GM23338 (cell line): ENCODE data around the gene RNFT2. TPM values are rescaled to one million over a fixed set of nuclear protein-coding genes. Genes with fewer than 3 reads are reported as not detected.

ENCODE experiments used
- ATAC-seq: fragments of 200-7000 bp; cut with Tn5 transposase; 3 replicates; pipeline ENCODE4 v1.9.1; 2020
- DNase-seq: peaks from one replicate; pipeline ENCODE4 v3.0.0-alpha.2; 2015; ENCODE audit warnings: low spot score
- H2AFZ ChIP-seq: fragments of 200-600 bp; sonication (generic); 2 replicates; pipeline ENCODE4 v1.8.0; 2016; ENCODE audit warnings: antibody characterized with exemption, mild to moderate bottlenecking, moderate library complexity
- H3F3A ChIP-seq: fragments of 200-600 bp; sonication (generic); replicated peaks from 2 replicates; pipeline ENCODE4 v1.8.0; 2017; ENCODE audit warnings: antibody characterized with exemption, mixed run types, low read depth
- H3K27ac ChIP-seq: fragments of 200-600 bp; sonication (generic); 2 replicates; pipeline ENCODE4 v1.6.1; 2016; ENCODE audit warnings: low read depth
- H3K27me3 ChIP-seq: fragments of 200-600 bp; sonication (generic); 2 replicates; pipeline ENCODE4 v1.8.0; 2016; ENCODE audit warnings: mild to moderate bottlenecking, mixed run types, moderate library complexity; ENCODE audit not compliant: insufficient read depth
- H3K36me3 ChIP-seq: fragments of 200-600 bp; sonication (generic); 2 replicates; pipeline ENCODE4 v1.8.0; 2016; ENCODE audit warnings: mild to moderate bottlenecking; ENCODE audit not compliant: insufficient read depth
- H3K4me1 ChIP-seq: fragments of 200-600 bp; sonication (generic); 2 replicates; pipeline ENCODE4 v1.8.0; 2016; ENCODE audit warnings: mild to moderate bottlenecking, moderate library complexity; ENCODE audit not compliant: insufficient read depth
- H3K4me2 ChIP-seq: fragments of 200-600 bp; sonication (generic); 2 replicates; pipeline ENCODE4 v1.7.1; 2017; ENCODE audit warnings: mixed run types
- H3K4me3 ChIP-seq: fragments of 200-600 bp; sonication (generic); 2 replicates; pipeline ENCODE4 v1.6.1; 2016; ENCODE audit warnings: mixed run types
- H3K79me2 ChIP-seq: fragments of 200-600 bp; sonication (generic); replicated peaks from 2 replicates; pipeline ENCODE4 v1.8.0; 2017; ENCODE audit warnings: mild to moderate bottlenecking; ENCODE audit not compliant: insufficient read depth
- H3K9me2 ChIP-seq: fragments of 200-600 bp; sonication (generic); 2 replicates; pipeline ENCODE4 v1.8.0; 2017; ENCODE audit not compliant: insufficient read depth
- H4K20me1 ChIP-seq: fragments of 200-600 bp; sonication (generic); replicated peaks from 2 replicates; pipeline ENCODE4 v1.8.0; 2017; ENCODE audit warnings: mild to moderate bottlenecking; ENCODE audit not compliant: insufficient read depth
- H3K27ac Mint-ChIP-seq: 2 replicates; pipeline ENCODE4 v1.8.0; 2020; ENCODE audit warnings: inconsistent platforms, mild to moderate bottlenecking, moderate library complexity, mixed read lengths
- H3K27me3 Mint-ChIP-seq: 3 replicates; pipeline ENCODE4 v1.8.0; 2022; ENCODE audit warnings: low read depth, mild to moderate bottlenecking, moderate library complexity, mixed read lengths, inconsistent platforms; ENCODE audit not compliant: insufficient read depth, poor library complexity
- H3K36me3 Mint-ChIP-seq: 3 replicates; pipeline ENCODE4 v1.8.0; 2021; ENCODE audit warnings: low read depth, mild to moderate bottlenecking, inconsistent platforms, moderate library complexity, mixed read lengths
- H3K4me1 Mint-ChIP-seq: 3 replicates; pipeline ENCODE4 v1.8.0; 2020; ENCODE audit warnings: mild to moderate bottlenecking, inconsistent platforms, mixed read lengths
- H3K4me3 Mint-ChIP-seq: 3 replicates; pipeline ENCODE4 v1.8.0; 2021; ENCODE audit warnings: moderate library complexity, mild to moderate bottlenecking, inconsistent platforms, mixed read lengths
- H3K9me3 Mint-ChIP-seq: 3 replicates; pipeline ENCODE4 v1.8.0; 2020; ENCODE audit warnings: moderate library complexity, mild to moderate bottlenecking, inconsistent platforms, mixed read lengths
- CTCF ChIP-seq, 2 experiments: fragments of 200-600 bp in 1 of 2; sonication (generic) in 1 of 2; conservative IDR thresholded peaks; 2 replicates each; pipeline versions ENCODE4 v1.5.1 to v1.6.1; 2016 to 2017; ENCODE audit warnings: antibody characterized with exemption in 2 of 2, low read depth in 2 of 2, mild to moderate bottlenecking in 2 of 2, moderate library complexity in 1 of 2
- EZH2 ChIP-seq: fragments of 200-600 bp; sonication (generic); IDR thresholded peaks from one replicate; pipeline ENCODE4 v1.8.0; 2017; ENCODE audit warnings: antibody characterized with exemption, mild to moderate bottlenecking, low read depth; ENCODE audit not compliant: unreplicated experiment
- EZH2phosphoT487 ChIP-seq: fragments of 200-600 bp; sonication (generic); IDR thresholded peaks from one replicate; pipeline ENCODE4 v1.8.1; 2018; ENCODE audit warnings: antibody characterized with exemption; ENCODE audit not compliant: unreplicated experiment
- POLR2AphosphoS5 ChIP-seq: IDR thresholded peaks from 2 replicates; pipeline ENCODE4 v1.6.1; 2016; ENCODE audit warnings: antibody characterized with exemption, low read depth
- ZNF114 ChIP-seq: fragments of 250-450 bp; sonication (Bioruptor Pico); IDR thresholded peaks from 2 replicates; pipeline ENCODE4 v1.5.0; 2020; ENCODE audit warnings: mild to moderate bottlenecking, moderate library complexity
- polyA plus RNA-seq: library from polyadenylated mRNA; unstranded; fragments of >200 nt; fragmentation: Nextera tagmentation; extraction: Ambion mirVana; gene quantifications from 2 replicates; pipeline ENCODE4 v1.2.1, GENCODE V29; 2016
- total RNA-seq: library from RNA; depleted of rRNA; stranded (reverse); fragments of >200 nt; shearing (Covaris generic); gene quantifications from 2 replicates; pipeline ENCODE4 v1.2.3, GENCODE V29; 2014
- TF ChIP-seq, protein P1 (sequence below): IDR thresholded peaks from one replicate; pipeline ENCODE4 v1.6.1; 2018; ENCODE audit warnings: antibody characterized with exemption; ENCODE audit not compliant: unreplicated experiment
- TF ChIP-seq, protein P2 (sequence below): IDR thresholded peaks from 2 replicates; pipeline ENCODE4 v1.6.1; 2016; ENCODE audit warnings: antibody characterized with exemption

RNFT2 gene
- total and polyA plus RNA-seq, 2 experiments from 2014 or later, result 19.3 to 22.9 TPM

DNA sequence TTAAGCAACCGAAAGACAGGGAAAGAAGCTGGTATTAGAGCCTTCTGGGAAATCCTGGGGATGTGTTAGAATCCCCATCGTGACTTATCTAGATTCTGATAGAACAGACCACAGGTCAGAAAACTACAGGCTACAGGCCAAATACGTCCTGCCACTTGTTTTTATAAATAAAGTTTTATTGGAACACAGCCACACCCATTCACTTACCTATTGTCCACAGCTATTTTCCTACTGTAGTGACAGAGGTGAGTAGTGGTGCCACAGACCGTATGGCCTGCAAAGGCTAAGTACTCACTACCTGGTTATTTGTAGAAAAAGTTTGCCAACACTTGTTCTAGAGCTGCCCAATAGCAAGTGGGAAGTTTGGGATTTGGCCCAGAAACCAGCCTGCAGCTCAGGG, 89.3 kb downstream of the RNFT2 start:
- 0 out of 2 replicates have a peak, but pooled peaks cover 2% of the 10 kb centered on the region for H3K9me2 ChIP-seq
- no peak overlapping the region for H3K27ac ChIP-seq
- Mint-ChIP-seq H3K36me3 (no peaks in the 10 kb centered on the region), H3K27me3 (peaks cover 4% of the 10 kb centered on the region), H3K9me3 (no peaks in the 10 kb centered on the region), H3K4me1 (no peaks in the 10 kb centered on the region), H3K27ac (no peak overlapping the region), H3K4me3 (no peak overlapping the region)
- H3K4me3 ChIP-seq, result no peak overlapping the region
- ATAC-seq, result no peak
- H3K79me2 ChIP-seq, result no peaks in the 10 kb centered on the region
- no peak for TF ChIP-seq POLR2AphosphoS5
- TF ChIP-seq, protein P1, sequence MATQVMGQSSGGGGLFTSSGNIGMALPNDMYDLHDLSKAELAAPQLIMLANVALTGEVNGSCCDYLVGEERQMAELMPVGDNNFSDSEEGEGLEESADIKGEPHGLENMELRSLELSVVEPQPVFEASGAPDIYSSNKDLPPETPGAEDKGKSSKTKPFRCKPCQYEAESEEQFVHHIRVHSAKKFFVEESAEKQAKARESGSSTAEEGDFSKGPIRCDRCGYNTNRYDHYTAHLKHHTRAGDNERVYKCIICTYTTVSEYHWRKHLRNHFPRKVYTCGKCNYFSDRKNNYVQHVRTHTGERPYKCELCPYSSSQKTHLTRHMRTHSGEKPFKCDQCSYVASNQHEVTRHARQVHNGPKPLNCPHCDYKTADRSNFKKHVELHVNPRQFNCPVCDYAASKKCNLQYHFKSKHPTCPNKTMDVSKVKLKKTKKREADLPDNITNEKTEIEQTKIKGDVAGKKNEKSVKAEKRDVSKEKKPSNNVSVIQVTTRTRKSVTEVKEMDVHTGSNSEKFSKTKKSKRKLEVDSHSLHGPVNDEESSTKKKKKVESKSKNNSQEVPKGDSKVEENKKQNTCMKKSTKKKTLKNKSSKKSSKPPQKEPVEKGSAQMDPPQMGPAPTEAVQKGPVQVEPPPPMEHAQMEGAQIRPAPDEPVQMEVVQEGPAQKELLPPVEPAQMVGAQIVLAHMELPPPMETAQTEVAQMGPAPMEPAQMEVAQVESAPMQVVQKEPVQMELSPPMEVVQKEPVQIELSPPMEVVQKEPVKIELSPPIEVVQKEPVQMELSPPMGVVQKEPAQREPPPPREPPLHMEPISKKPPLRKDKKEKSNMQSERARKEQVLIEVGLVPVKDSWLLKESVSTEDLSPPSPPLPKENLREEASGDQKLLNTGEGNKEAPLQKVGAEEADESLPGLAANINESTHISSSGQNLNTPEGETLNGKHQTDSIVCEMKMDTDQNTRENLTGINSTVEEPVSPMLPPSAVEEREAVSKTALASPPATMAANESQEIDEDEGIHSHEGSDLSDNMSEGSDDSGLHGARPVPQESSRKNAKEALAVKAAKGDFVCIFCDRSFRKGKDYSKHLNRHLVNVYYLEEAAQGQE, result no peak
- no peaks in the 10 kb centered on the region for H4K20me1 ChIP-seq
- no peak overlapping the region for H3K4me2 ChIP-seq
- no peaks in the 10 kb centered on the region for H3K27me3 ChIP-seq
- DNase-seq, result no peak
- no peaks in the 10 kb centered on the region for H3F3A ChIP-seq
- H3K4me1 ChIP-seq, result no peaks in the 10 kb centered on the region; the same call in 1 of the 2 replicates
- no peaks in the 10 kb centered on the region for H3K36me3 ChIP-seq
- H2AFZ ChIP-seq, result no peak overlapping the region

DNA sequence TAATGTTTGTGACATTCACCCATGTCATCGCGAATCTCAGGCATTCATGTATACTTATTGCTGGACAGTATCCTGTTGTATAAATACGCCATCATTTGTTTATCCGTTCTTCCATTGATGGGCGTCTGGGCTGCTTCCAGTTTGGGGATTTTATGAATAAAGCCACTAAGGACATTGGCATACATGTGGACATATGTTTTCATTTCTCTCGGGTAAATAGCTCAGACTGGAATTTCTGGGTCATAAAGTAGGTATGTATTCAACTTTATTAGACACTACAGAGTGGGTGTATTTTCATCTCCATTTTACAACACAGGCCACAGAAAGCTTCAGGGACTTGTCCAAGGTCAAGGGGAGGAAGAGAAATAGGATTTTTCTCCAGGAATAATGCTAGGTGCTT, 94.2 kb downstream of the RNFT2 start:
- no peaks in the 10 kb centered on the region for H3F3A ChIP-seq
- TF ChIP-seq POLR2AphosphoS5 (no peak), EZH2 (no peak), CTCF (conservative IDR thresholded peaks at IDR 0.05; ENCODE audit: low read depth in 2 of 2) (no peak), EZH2phosphoT487 (no peak), ZNF114 (CRISPR knock-in tag) (no peak)
- TF ChIP-seq, protein P2, sequence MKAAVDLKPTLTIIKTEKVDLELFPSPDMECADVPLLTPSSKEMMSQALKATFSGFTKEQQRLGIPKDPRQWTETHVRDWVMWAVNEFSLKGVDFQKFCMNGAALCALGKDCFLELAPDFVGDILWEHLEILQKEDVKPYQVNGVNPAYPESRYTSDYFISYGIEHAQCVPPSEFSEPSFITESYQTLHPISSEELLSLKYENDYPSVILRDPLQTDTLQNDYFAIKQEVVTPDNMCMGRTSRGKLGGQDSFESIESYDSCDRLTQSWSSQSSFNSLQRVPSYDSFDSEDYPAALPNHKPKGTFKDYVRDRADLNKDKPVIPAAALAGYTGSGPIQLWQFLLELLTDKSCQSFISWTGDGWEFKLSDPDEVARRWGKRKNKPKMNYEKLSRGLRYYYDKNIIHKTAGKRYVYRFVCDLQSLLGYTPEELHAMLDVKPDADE, result no peak
- H2AFZ ChIP-seq, result no peak overlapping the region
- H4K20me1 ChIP-seq, result no peaks in the 10 kb centered on the region
- DNase-seq, result no peak
- Mint-ChIP-seq H3K27ac (no peak overlapping the region), H3K4me1 (peaks cover 4% of the 10 kb centered on the region; the same call in 2 of the 3 replicates), H3K27me3 (peaks cover 4% of the 10 kb centered on the region), H3K36me3 (peaks cover 19% of the 10 kb centered on the region), H3K4me3 (no peak overlapping the region), H3K9me3 (no peaks in the 10 kb centered on the region)
- H3K4me3 ChIP-seq, result no peak overlapping the region
- no peaks in the 10 kb centered on the region for H3K9me2 ChIP-seq
- H3K4me1 ChIP-seq, result peaks cover 4% of the 10 kb centered on the region; the same call in 1 of the 2 replicates
- no peaks in the 10 kb centered on the region for H3K79me2 ChIP-seq
- no peaks in the 10 kb centered on the region for H3K36me3 ChIP-seq
- no peaks in the 10 kb centered on the region for H3K27me3 ChIP-seq
- no peak overlapping the region for H3K27ac ChIP-seq
- H3K4me2 ChIP-seq, result no peak overlapping the region
- ATAC-seq, result no peak
